Mesenteric fat pad (tissue), 1 donor: ENCODE measurements around the gene NSMF. TPM values are rescaled to one million over a fixed set of nuclear protein-coding genes. Genes with fewer than 3 reads are reported as not detected.

Source experiments
- DNase-seq: peaks from one replicate; pipeline ENCODE4 v3.0.0-alpha.2; 2020; ENCODE audit warnings: low spot score
- long read RNA-seq: library from polyadenylated mRNA; unstranded; transcript quantifications from one replicate; pipeline ENCODE4 v2.0.0, GENCODE V29; 2020
- total RNA-seq: library from RNA; stranded (reverse); fragmentation: NEBNext Ultra II Directional; extraction: Animal tissue kit (Norgen Biotek cat#: 25700); gene quantifications from one replicate; pipeline ENCODE4 v1.2.1, GENCODE V29; 2021
- donor health status: DM: yes; HTN: yes; CAD: no.

NSMF gene
- total RNA-seq, result 37.4 TPM
- long read RNA-seq, partial matches to known transcripts, result 18 of 34 reads
- long read RNA-seq, other reads (novel, unspliced or antisense), result 12 of 34 reads

GRCh38 chr9:137459152-137459600 is at the start of gene NSMF:
Gene NSMF (minus strand): TSS chr9:137459334. CDS start chr9:137459102, 232 bp downstream.
- peak; percentile 98 for DNase-seq

- no peak for DNase-seq
Measured at GRCh38 chr9:137506702-137507171, 47.6 kb upstream of the NSMF start.

- DNase-seq, result no peak
Measured at GRCh38 chr9:137506274-137506673, 47.1 kb upstream of the NSMF start.

- no peak for DNase-seq
Measured at GRCh38 chr9:137505421-137506140, 46.4 kb upstream of the NSMF start.

- DNase-seq, result no peak
Measured at GRCh38 chr9:137504432-137504777, 45.3 kb upstream of the NSMF start.

- no peak for DNase-seq
Measured at GRCh38 chr9:137502008-137502911, 43.1 kb upstream of the NSMF start.

GRCh38 chr9:137501457-137501856 is 42.3 kb upstream of the NSMF start:
- no peak for DNase-seq

GRCh38 chr9:137500666-137501397 is 41.7 kb upstream of the NSMF start:
- no peak for DNase-seq

GRCh38 chr9:137499858-137500661 is 40.9 kb upstream of the NSMF start:
- DNase-seq, result no peak

- DNase-seq, result no peak
Measured at GRCh38 chr9:137499416-137499815, 40.3 kb upstream of the NSMF start.

GRCh38 chr9:137498720-137499150 is 39.6 kb upstream of the NSMF start:
- no peak for DNase-seq

GRCh38 chr9:137497921-137498719 is 39.0 kb upstream of the NSMF start:
- no peak for DNase-seq

- DNase-seq, result no peak
Measured at GRCh38 chr9:137496601-137497375, 37.7 kb upstream of the NSMF start.

- DNase-seq, result no peak
Measured at GRCh38 chr9:137494550-137495351, 35.6 kb upstream of the NSMF start.

GRCh38 chr9:137494104-137494544 is 35.0 kb upstream of the NSMF start:
- no peak for DNase-seq

GRCh38 chr9:137493364-137494103 is 34.4 kb upstream of the NSMF start:
- DNase-seq, result no peak
